Stimulated activated CD8-positive, alpha-beta memory T cell treated with anti-CD3 and anti-CD28 coated beads, Interleukin-15, amount 100 ng/mL, for 4 hours (primary cell): Measurements from ENCODE around the gene GPR101.

Experiments
- DNase-seq, 2 donors: peaks; one replicate each; pipeline ENCODE4 v3.0.0-alpha.2; 2020; ENCODE audit warnings: low read depth in 2 of 2

The GPR101 gene

GRCh38 chrX:137033774-137034507 lies at the start of gene GPR101:
Gene GPR101, minus strand, starts transcription at chrX:137033995. Its CDS starts 2,321 bp downstream, at chrX:137031674.
- DNase-seq: no peak

GRCh38 chrX:137081239-137081638 lies 47.4 kb upstream of the GPR101 start:
- no peak for DNase-seq

GRCh38 chrX:137072396-137072795 lies 38.6 kb upstream of the GPR101 start:
- no peak for DNase-seq

- no peak for DNase-seq
These were observed 37.8 kb upstream of the GPR101 start for GRCh38 chrX:137071596-137071995.

- DNase-seq: no peak
These were observed 33.4 kb upstream of the GPR101 start for GRCh38 chrX:137067147-137067546.

- no peak for DNase-seq
These were observed 29.3 kb upstream of the GPR101 start for GRCh38 chrX:137062915-137063617.

- no peak for DNase-seq
These were observed 24.7 kb upstream of the GPR101 start for GRCh38 chrX:137058339-137059127.

- DNase-seq: peak in 1 of 2 donors; percentile 10
These were observed 18.9 kb upstream of the GPR101 start for GRCh38 chrX:137052643-137053235.

GRCh38 chrX:137051978-137052642 lies 18.3 kb upstream of the GPR101 start:
- peak; percentile 60 to 67 for DNase-seq

- no peak for DNase-seq
These were observed 11.1 kb upstream of the GPR101 start for GRCh38 chrX:137044893-137045292.

GRCh38 chrX:137043736-137044135 lies 9.9 kb upstream of the GPR101 start:
- no peak for DNase-seq

- no peak for DNase-seq
These were observed 7.5 kb upstream of the GPR101 start for GRCh38 chrX:137041329-137041728.

GRCh38 chrX:137040113-137040794 lies 6.5 kb upstream of the GPR101 start:
- DNase-seq: no peak

- no peak for DNase-seq
These were observed 695 bp upstream of the GPR101 start for GRCh38 chrX:137034508-137034872.

GRCh38 chrX:137032841-137033773 lies 688 bp downstream of the GPR101 start:
- no peak for DNase-seq

GRCh38 chrX:137032341-137032694 lies 1.5 kb downstream of the GPR101 start:
- no peak for DNase-seq

- peak in 1 of 2 donors; percentile 6 for DNase-seq
These were observed 2.1 kb downstream of the GPR101 start for GRCh38 chrX:137031517-137032340.

GRCh38 chrX:137031039-137031438 lies 2.8 kb downstream of the GPR101 start:
- no peak for DNase-seq

GRCh38 chrX:137028699-137029098 lies 5.1 kb downstream of the GPR101 start:
- no peak for DNase-seq
